Neuronal stem cell (in vitro differentiated cells): Measurements from ENCODE around the gene CKB.

ENCODE experiments used
- DNase-seq: peaks from one replicate; pipeline ENCODE4 v3.0.0-alpha.2; 2013; ENCODE audit warnings: low spot score
- H2AFZ ChIP-seq: one replicate; pipeline ENCODE4 v1.6.1; 2013; ENCODE audit warnings: mild to moderate bottlenecking, low read length, inconsistent platforms
- H2AK5ac ChIP-seq: 2 replicates; pipeline ENCODE4 v1.6.1; 2013; ENCODE audit warnings: low read depth, mild to moderate bottlenecking, inconsistent platforms, low read length, moderate library complexity, mixed read lengths
- H2BK120ac ChIP-seq: 2 replicates; pipeline ENCODE4 v1.6.1; 2013; ENCODE audit warnings: low read depth, mild to moderate bottlenecking, inconsistent platforms, low read length, moderate library complexity, mixed read lengths
- H2BK12ac ChIP-seq: one replicate; pipeline ENCODE4 v1.6.1; 2013; ENCODE audit warnings: low read length, inconsistent platforms
- H2BK15ac ChIP-seq: 2 replicates; pipeline ENCODE4 v1.6.1; 2013; ENCODE audit warnings: mild to moderate bottlenecking, low read length, inconsistent platforms, mixed read lengths
- H2BK5ac ChIP-seq: one replicate; pipeline ENCODE4 v1.6.1; 2013; ENCODE audit warnings: inconsistent platforms, mild to moderate bottlenecking, low read length, moderate library complexity
- H3K14ac ChIP-seq: one replicate; pipeline ENCODE4 v1.6.1; 2013; ENCODE audit warnings: low read length, inconsistent platforms
- H3K18ac ChIP-seq: 2 replicates; pipeline ENCODE4 v1.6.1; 2013; ENCODE audit warnings: low read length, inconsistent platforms
- H3K23ac ChIP-seq: 2 replicates; pipeline ENCODE4 v1.6.1; 2013; ENCODE audit warnings: low read depth, mild to moderate bottlenecking, mixed read lengths, low read length, inconsistent platforms; ENCODE audit not compliant: poor library complexity
- H3K27ac ChIP-seq: replicated peaks from 3 replicates; pipeline ENCODE4 v1.5.1; 2013; ENCODE audit warnings: low read length, inconsistent platforms
- H3K27me3 ChIP-seq, 3 experiments: 2 replicates each; pipeline ENCODE4 v1.6.1; 2013; ENCODE audit warnings: low read length in 3 of 3, mild to moderate bottlenecking in 2 of 3, inconsistent platforms in 1 of 3, low read depth in 1 of 3, mixed read lengths in 1 of 3, moderate library complexity in 1 of 3; ENCODE audit not compliant: control insufficient read depth in 3 of 3, insufficient read depth in 3 of 3
- H3K36me3 ChIP-seq, 2 donors: replicated peaks in 1 of 2; 2 replicates each; pipeline ENCODE4 v1.6.1; 2013; ENCODE audit warnings: low read length in 2 of 2; ENCODE audit not compliant: control insufficient read depth in 2 of 2, insufficient read depth in 2 of 2
- H3K4ac ChIP-seq: 2 replicates; pipeline ENCODE4 v1.6.1; 2013; ENCODE audit warnings: inconsistent platforms, mild to moderate bottlenecking, low read length, moderate library complexity
- H3K4me1 ChIP-seq, 2 donors: 1 replicate in 1 of 2; 2 replicates in 1 of 2; pipeline ENCODE4 v1.6.1; 2013; ENCODE audit warnings: low read length in 2 of 2, low read depth in 1 of 2; ENCODE audit not compliant: control insufficient read depth in 2 of 2, insufficient read depth in 1 of 2
- H3K4me2 ChIP-seq: one replicate; pipeline ENCODE4 v1.6.1; 2013; ENCODE audit warnings: mild to moderate bottlenecking, low read length, inconsistent platforms; ENCODE audit not compliant: insufficient read depth, poor library complexity, severe bottlenecking
- H3K4me3 ChIP-seq, 2 donors: 2 replicates each; pipeline ENCODE4 v1.5.1; 2013; ENCODE audit warnings: low read length in 2 of 2, mild to moderate bottlenecking in 2 of 2, inconsistent platforms in 1 of 2, moderate library complexity in 1 of 2
- H3K79me1 ChIP-seq: one replicate; pipeline ENCODE4 v1.6.1; 2013; ENCODE audit warnings: low read depth, mild to moderate bottlenecking, inconsistent platforms, low read length, moderate library complexity
- H3K9ac ChIP-seq: one replicate; pipeline ENCODE4 v1.6.1; 2013; ENCODE audit warnings: mild to moderate bottlenecking, low read depth, low read length, inconsistent platforms; ENCODE audit not compliant: poor library complexity
- H3K9me3 ChIP-seq, 2 donors: replicated peaks in 1 of 2; 2 replicates each; pipeline versions ENCODE3 to v1.6.1; 2013; ENCODE audit warnings: low read length in 2 of 2, mild to moderate bottlenecking in 2 of 2, inconsistent platforms in 1 of 2, low read depth in 1 of 2, mixed read lengths in 1 of 2, moderate library complexity in 1 of 2; ENCODE audit not compliant: control insufficient read depth in 2 of 2, insufficient read depth in 1 of 2
- H4K8ac ChIP-seq: one replicate; pipeline ENCODE4 v1.6.1; 2013; ENCODE audit warnings: low read depth, mild to moderate bottlenecking, inconsistent platforms, low read length, moderate library complexity
- H4K91ac ChIP-seq: one replicate; pipeline ENCODE4 v1.6.1; 2013; ENCODE audit warnings: low read length, low read depth, mild to moderate bottlenecking, inconsistent platforms; ENCODE audit not compliant: poor library complexity
- WGBS, 2 donors: extraction: QIAGEN DNeasy Blood & Tissue Kit; methylation state at CpG; one replicate each; pipeline ENCODE4 v1.1.7; 2013; ENCODE audit warnings: missing lambda C conversion rate in 2 of 2, mixed read lengths in 1 of 2; ENCODE audit not compliant: insufficient read length in 2 of 2, insufficient replicate concordance in 1 of 2; ENCODE audit errors: extremely low coverage in 2 of 2; 5-methylcytosine and 5-hydroxymethylcytosine counted together

The CKB gene

GRCh38 chr14:103561381-103562178 is 39.0 kb upstream of the CKB start:
- H3K4ac ChIP-seq, result peak overlapping the region; percentile 58
- H3K4me1 ChIP-seq, result peaks cover 8 to 14% of the 10 kb centered on the region in 2 donors
- H2BK120ac ChIP-seq, result no peak overlapping the region
- peak overlapping the region; percentile 82 for H2BK5ac ChIP-seq
- H2BK15ac ChIP-seq, result no peak overlapping the region
- H4K91ac ChIP-seq, result no peak overlapping the region
- no peak overlapping the region for H4K8ac ChIP-seq
- peak overlapping the region; percentile 97 to 100 for H3K4me3 ChIP-seq
- H2AFZ ChIP-seq, result peak overlapping the region; percentile 95
- H3K27ac ChIP-seq, result no peak overlapping the region
- peak overlapping the region; percentile 88 for H3K4me2 ChIP-seq
- peaks cover 8 to 48% of the 10 kb centered on the region in 2 donors for H3K36me3 ChIP-seq
- H2BK12ac ChIP-seq, result no peak overlapping the region
- H3K18ac ChIP-seq, result peak overlapping the region; percentile 35
- DNase-seq, result no peak
- peaks cover 17% of the 10 kb centered on the region for H3K79me1 ChIP-seq
- H2AK5ac ChIP-seq, result peak overlapping the region; percentile 97
- H3K14ac ChIP-seq, result peak overlapping the region; percentile 84
- WGBS, 2 donors, result no CpG with 5 or more reads among the region's 36 CpGs
- peak overlapping the region; percentile 98 for H3K9ac ChIP-seq
- H3K27me3 ChIP-seq, result no peaks in the 10 kb centered on the region
- H3K23ac ChIP-seq, result peak overlapping the region; percentile 85
- no peaks in the 10 kb centered on the region for H3K9me3 ChIP-seq

- DNase-seq, result no peak
- Histone ChIP-seq H2BK120ac (no peak overlapping the region), H3K27me3 (no peaks in the 10 kb centered on the region), H3K4me1 (peaks cover 8 to 14% of the 10 kb centered on the region in 2 donors), H3K14ac (no peak overlapping the region), H2AFZ (no peak overlapping the region), H2BK15ac (no peak overlapping the region), H2BK12ac (no peak overlapping the region), H3K27ac (no peak overlapping the region), H3K4me3 (peak overlapping the region in 1 of 2 donors; percentile 97), H2AK5ac (no peak overlapping the region), H4K91ac (no peak overlapping the region), H3K36me3 (peaks cover 8 to 49% of the 10 kb centered on the region in 2 donors), H4K8ac (no peak overlapping the region), H3K9ac (no peak overlapping the region), H3K9me3 (no peaks in the 10 kb centered on the region), H3K4ac (no peak overlapping the region), H2BK5ac (no peak overlapping the region), H3K23ac (no peak overlapping the region), H3K18ac (no peak overlapping the region), H3K4me2 (no peak overlapping the region), H3K79me1 (peaks cover 16% of the 10 kb centered on the region)
- WGBS, 2 donors, result no CpG with 5 or more reads among the region's 8 CpGs
Measured at GRCh38 chr14:103560691-103561090, 38.1 kb upstream of the CKB start.

DNA sequence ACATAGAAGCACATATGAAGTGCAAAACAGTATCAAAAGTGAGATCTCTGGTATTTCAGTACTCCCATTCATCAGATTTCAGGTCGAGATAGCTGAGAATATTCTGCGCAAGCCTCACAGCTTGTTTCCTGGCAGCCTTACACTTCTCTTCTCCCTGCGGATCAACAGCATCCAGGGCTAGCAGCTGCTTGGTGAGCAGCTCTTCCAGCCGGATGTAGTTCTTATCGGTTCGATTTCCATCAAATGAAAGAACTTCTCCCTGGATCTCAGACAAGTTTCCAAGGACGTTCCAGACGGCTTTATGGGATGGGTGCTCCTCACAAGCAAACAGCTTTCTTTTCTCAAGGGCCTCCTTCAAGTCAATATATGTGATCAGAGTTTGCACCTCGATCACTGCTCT is 37.1 kb upstream of the CKB start:
- WGBS, 2 donors, result no CpG with 5 or more reads among the region's 9 CpGs
- H2AK5ac ChIP-seq, result no peak overlapping the region
- H3K18ac ChIP-seq, result no peak overlapping the region
- DNase-seq, result no peak
- peaks cover 8 to 14% of the 10 kb centered on the region in 2 donors for H3K4me1 ChIP-seq
- H3K4ac ChIP-seq, result no peak overlapping the region
- H3K27ac ChIP-seq, result no peak overlapping the region
- H3K9me3 ChIP-seq, result no peaks in the 10 kb centered on the region
- no peak overlapping the region for H2BK5ac ChIP-seq
- peaks cover 8 to 51% of the 10 kb centered on the region in 2 donors for H3K36me3 ChIP-seq
- no peak overlapping the region for H4K8ac ChIP-seq
- no peak overlapping the region for H3K9ac ChIP-seq
- H3K23ac ChIP-seq, result no peak overlapping the region
- no peak overlapping the region for H2BK120ac ChIP-seq
- H3K79me1 ChIP-seq, result peaks cover 16% of the 10 kb centered on the region
- no peaks in the 10 kb centered on the region for H3K27me3 ChIP-seq
- H2AFZ ChIP-seq, result no peak overlapping the region
- no peak overlapping the region for H3K14ac ChIP-seq
- H3K4me2 ChIP-seq, result no peak overlapping the region
- H3K4me3 ChIP-seq, result no peak overlapping the region
- no peak overlapping the region for H2BK15ac ChIP-seq
- no peak overlapping the region for H2BK12ac ChIP-seq
- H4K91ac ChIP-seq, result no peak overlapping the region

DNA sequence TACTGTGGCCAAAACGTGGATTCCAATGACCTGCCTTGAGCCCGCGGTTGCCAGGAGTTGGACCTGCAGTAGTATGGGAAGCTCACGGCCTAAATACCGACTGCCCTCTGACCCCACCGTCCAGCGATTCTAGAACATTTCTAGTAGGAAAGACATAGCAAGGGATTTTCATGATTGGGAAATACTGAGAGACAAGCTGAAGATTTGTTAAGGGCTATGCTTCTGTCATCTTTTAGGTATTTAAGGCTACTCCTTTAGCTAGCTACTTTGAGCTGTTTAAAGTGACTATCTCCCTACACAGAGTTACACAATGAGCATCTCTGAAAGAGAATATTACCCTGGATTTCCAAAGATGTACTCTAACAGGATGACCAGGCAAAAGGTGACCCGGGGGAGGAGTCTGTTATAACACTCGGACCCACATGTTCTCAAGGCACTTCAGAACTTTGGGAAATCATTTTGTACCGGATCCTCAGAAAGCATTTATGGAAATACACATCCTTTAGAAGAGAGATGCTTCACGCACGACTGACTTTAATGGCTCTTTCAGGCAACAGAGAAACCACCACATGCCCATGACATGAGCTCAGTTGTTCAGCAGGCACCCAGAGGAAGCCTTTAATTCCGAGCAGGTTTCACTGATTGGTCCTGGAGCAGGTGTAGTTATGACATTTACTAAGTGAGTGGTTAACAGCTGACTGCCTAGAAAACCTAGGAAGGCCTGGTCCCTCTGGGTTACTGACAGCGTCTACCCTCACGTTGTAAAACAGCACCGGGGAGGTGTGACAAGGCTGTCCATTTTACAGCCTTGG is 35.6 kb upstream of the CKB start:
- no peak overlapping the region for H3K23ac ChIP-seq
- no peak for DNase-seq
- H3K4me3 ChIP-seq, result no peak overlapping the region
- no CpG with 5 or more reads among the region's 16 CpGs for WGBS, 2 donors
- peaks cover 5 to 14% of the 10 kb centered on the region in 2 donors for H3K4me1 ChIP-seq
- no peak overlapping the region for H3K4ac ChIP-seq
- no peak overlapping the region for H3K14ac ChIP-seq
- H3K36me3 ChIP-seq, result peaks cover 8 to 51% of the 10 kb centered on the region in 2 donors
- no peak overlapping the region for H2AK5ac ChIP-seq
- H2BK120ac ChIP-seq, result no peak overlapping the region
- no peaks in the 10 kb centered on the region for H3K9me3 ChIP-seq
- no peak overlapping the region for H3K27ac ChIP-seq
- H2BK12ac ChIP-seq, result no peak overlapping the region
- H3K79me1 ChIP-seq, result peaks cover 16% of the 10 kb centered on the region
- H3K9ac ChIP-seq, result no peak overlapping the region
- no peak overlapping the region for H3K18ac ChIP-seq
- H4K91ac ChIP-seq, result no peak overlapping the region
- H2BK5ac ChIP-seq, result no peak overlapping the region
- H2AFZ ChIP-seq, result no peak overlapping the region
- no peak overlapping the region for H4K8ac ChIP-seq
- H3K4me2 ChIP-seq, result no peak overlapping the region
- H3K27me3 ChIP-seq, result no peaks in the 10 kb centered on the region
- no peak overlapping the region for H2BK15ac ChIP-seq
